K562 (cell line): ENCODE measurements around the gene SLK. TPM values are rescaled to one million over a fixed set of nuclear protein-coding genes. Genes with fewer than 3 reads are reported as not detected.

Experiments used
- CC2D1A ChIP-seq: fragments of 450-650 bp; IDR thresholded peaks from 2 replicates; pipeline ENCODE4 v1.6.1; 2017; ENCODE audit warnings: mild to moderate bottlenecking
- EGR1 ChIP-seq: fragments of 450-650 bp; conservative IDR thresholded peaks from 2 replicates; pipeline ENCODE4 v1.6.1; 2017; ENCODE audit warnings: mild to moderate bottlenecking
- FOXJ3 ChIP-seq: sonication (generic); formaldehyde crosslinking; IDR thresholded peaks from 2 replicates; pipeline ENCODE4 v1.4.0; 2020; ENCODE audit warnings: mild to moderate bottlenecking, missing genetic modification reagents
- HOMEZ ChIP-seq: fragments of 250-450 bp; sonication (Bioruptor Pico); IDR thresholded peaks from 2 replicates; pipeline ENCODE4 v1.4.0; 2020; ENCODE audit warnings: mild to moderate bottlenecking, moderate library complexity
- MAFK ChIP-seq: IDR thresholded peaks from 2 replicates; pipeline ENCODE4 v1.6.1; 2011; ENCODE audit warnings: low read length, improper control_type of control experiment
- MLX ChIP-seq, 2 experiments: fragments of 450-650 bp in 1 of 2; sonication (generic) in 1 of 2; formaldehyde crosslinking; conservative IDR thresholded peaks; 2 replicates each; pipeline versions ENCODE4 v1.4.0 to v1.8.1; 2020 to 2022; ENCODE audit warnings: mild to moderate bottlenecking in 1 of 2, missing genetic modification reagents in 1 of 2
- MTA1 ChIP-seq: fragments of 450-650 bp; IDR thresholded peaks from 2 replicates; pipeline ENCODE4 v1.6.1; 2017; ENCODE audit warnings: borderline replicate concordance
- SUPT5H ChIP-seq: fragments of 450-650 bp; IDR thresholded peaks from 2 replicates; pipeline ENCODE4 v1.6.1; 2016
- U2AF1 ChIP-seq: fragments of 200-400 bp; formaldehyde crosslinking; optimal IDR thresholded peaks from 2 replicates; pipeline ENCODE3; 2017; ENCODE audit warnings: mild to moderate bottlenecking, low read depth, low read length, moderate library complexity
- ZEB2 ChIP-seq: fragments of 450-650 bp; IDR thresholded peaks from 2 replicates; pipeline ENCODE4 v1.6.1; 2016
- ZNF449 ChIP-seq: fragments of 250-450 bp; sonication (Bioruptor Pico); IDR thresholded peaks from 2 replicates; pipeline ENCODE4 v1.8.0; 2022; ENCODE audit warnings: moderate library complexity, mild to moderate bottlenecking, inconsistent platforms
- ZNF507 ChIP-seq: conservative IDR thresholded peaks from 2 replicates; pipeline ENCODE4 v1.6.1; 2017; ENCODE audit warnings: missing genetic modification characterization, missing compliant biosample characterization
- ZNF583 ChIP-seq: fragments of 250-450 bp; sonication (Bioruptor Pico); IDR thresholded peaks from 2 replicates; pipeline ENCODE4 v1.4.0; 2020
- polyA plus RNA-seq, 8 experiments: library from polyadenylated mRNA; depleted of rRNA in 4 of 8; stranded (reverse) in 5 of 8; unstranded in 3 of 8; fragments of >200 nt; fragmentation: Nextera tagmentation in 2 of 8; fragmentation: Illumina TruSeq in 1 of 8; extraction: Ambion mirVana in 2 of 8; extraction: Trizol in 1 of 8; gene quantifications; 2 replicates each; pipeline versions ENCODE4 v1.2.1 to v1.2.3, GENCODE V29; 2011 to 2014; ENCODE audit warnings: inconsistent platforms in 1 of 8, missing spikeins in 1 of 8
- total RNA-seq, 7 experiments: library from RNA; depleted of rRNA in 6 of 7; stranded (reverse); fragments of >200 nt in 6 of 7; fragmentation: Illumina TruSeq in 2 of 7; extraction: Trizol in 2 of 7; gene quantifications; 2 replicates each; pipeline versions ENCODE4 v1.2.1 to v1.2.3, GENCODE V29; 2011 to 2021; ENCODE audit warnings: low replicate concordance in 1 of 7
- TF ChIP-seq, protein P1 (sequence below): fragments of 450-650 bp; formaldehyde crosslinking; IDR thresholded peaks from 2 replicates; pipeline ENCODE4 v1.4.0; 2020; ENCODE audit warnings: mild to moderate bottlenecking, moderate library complexity
- TF ChIP-seq, protein P2 (sequence below): fragments of 450-650 bp; IDR thresholded peaks from 2 replicates; pipeline ENCODE4 v1.6.1; 2017; ENCODE audit warnings: mild to moderate bottlenecking, moderate library complexity

SLK gene
- total and polyA plus RNA-seq, 9 of the 15 experiments (the other 6 are each of a cell fraction or from before 2014, with no cell fraction given), result 8.2 to 40.0 (median 23.4) TPM

DNA sequence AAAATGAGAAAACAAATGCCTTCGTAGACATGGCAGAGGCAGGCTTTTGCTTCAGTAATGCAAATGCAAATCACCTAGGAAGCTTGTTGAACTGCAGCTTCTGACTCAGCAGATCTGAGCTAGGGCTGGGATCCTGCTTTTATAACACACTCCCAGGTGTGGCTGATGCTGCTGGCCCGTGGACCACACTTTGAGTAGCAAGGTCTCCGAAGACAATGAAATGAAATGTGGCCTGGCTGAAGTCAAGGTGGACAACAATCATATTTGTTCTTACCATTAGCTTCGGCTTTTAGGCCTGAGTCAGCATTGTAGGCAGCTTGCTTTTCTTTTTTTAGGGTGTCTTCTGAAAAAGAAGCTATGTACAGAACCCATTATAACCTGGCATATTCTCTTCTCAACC is 92.4 kb downstream of the SLK start (continued):
- TF ChIP-seq MTA1, result no peak
- TF ChIP-seq ZNF449, result no peak
- no peak for TF ChIP-seq HOMEZ
- TF ChIP-seq, protein P1, sequence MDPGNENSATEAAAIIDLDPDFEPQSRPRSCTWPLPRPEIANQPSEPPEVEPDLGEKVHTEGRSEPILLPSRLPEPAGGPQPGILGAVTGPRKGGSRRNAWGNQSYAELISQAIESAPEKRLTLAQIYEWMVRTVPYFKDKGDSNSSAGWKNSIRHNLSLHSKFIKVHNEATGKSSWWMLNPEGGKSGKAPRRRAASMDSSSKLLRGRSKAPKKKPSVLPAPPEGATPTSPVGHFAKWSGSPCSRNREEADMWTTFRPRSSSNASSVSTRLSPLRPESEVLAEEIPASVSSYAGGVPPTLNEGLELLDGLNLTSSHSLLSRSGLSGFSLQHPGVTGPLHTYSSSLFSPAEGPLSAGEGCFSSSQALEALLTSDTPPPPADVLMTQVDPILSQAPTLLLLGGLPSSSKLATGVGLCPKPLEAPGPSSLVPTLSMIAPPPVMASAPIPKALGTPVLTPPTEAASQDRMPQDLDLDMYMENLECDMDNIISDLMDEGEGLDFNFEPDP (CRISPR knock-in tag), result no peak
- TF ChIP-seq ZEB2, result no peak
- no peak for TF ChIP-seq ZNF507
- peak; percentile 10; the same call in 1 of the 2 replicates for TF ChIP-seq MAFK
- TF ChIP-seq MLX (CRISPR knock-in tag; conservative IDR thresholded peaks at IDR 0.05), result no peak
- TF ChIP-seq EGR1, result no peak
- no peak for TF ChIP-seq CC2D1A
- no peak for TF ChIP-seq ZNF583
- no peak for TF ChIP-seq SUPT5H
- no peak for TF ChIP-seq FOXJ3 (CRISPR knock-in tag)
- TF ChIP-seq U2AF1, result no peak
- TF ChIP-seq, protein P2, sequence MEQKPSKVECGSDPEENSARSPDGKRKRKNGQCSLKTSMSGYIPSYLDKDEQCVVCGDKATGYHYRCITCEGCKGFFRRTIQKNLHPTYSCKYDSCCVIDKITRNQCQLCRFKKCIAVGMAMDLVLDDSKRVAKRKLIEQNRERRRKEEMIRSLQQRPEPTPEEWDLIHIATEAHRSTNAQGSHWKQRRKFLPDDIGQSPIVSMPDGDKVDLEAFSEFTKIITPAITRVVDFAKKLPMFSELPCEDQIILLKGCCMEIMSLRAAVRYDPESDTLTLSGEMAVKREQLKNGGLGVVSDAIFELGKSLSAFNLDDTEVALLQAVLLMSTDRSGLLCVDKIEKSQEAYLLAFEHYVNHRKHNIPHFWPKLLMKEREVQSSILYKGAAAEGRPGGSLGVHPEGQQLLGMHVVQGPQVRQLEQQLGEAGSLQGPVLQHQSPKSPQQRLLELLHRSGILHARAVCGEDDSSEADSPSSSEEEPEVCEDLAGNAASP, result no peak
